ENCODE data around the gene UTP20. TPM values are rescaled to one million over a fixed set of nuclear protein-coding genes. Genes with fewer than 3 reads are reported as not detected.

UTP20 gene
- total RNA-seq, 1 donor from 2014 or later: 19.3 TPM

- Histone ChIP-seq H3K79me2 (ENCODE audit: insufficient read depth, low read length) (no peaks in the 10 kb centered on the region), H3K4me3 (ENCODE audit: insufficient read depth, low read depth, low read length) (no peak overlapping the region), H4K20me1 (ENCODE audit: insufficient read depth, low read length) (no peaks in the 10 kb centered on the region), H3K27me3 (ENCODE audit: insufficient read depth, low read length) (no peaks in the 10 kb centered on the region), H3K36me3 (ENCODE audit: insufficient read depth, low read length) (peaks cover 35% of the 10 kb centered on the region), H3K27ac (ENCODE audit: low read depth, low read length) (no peak overlapping the region), H2AFZ (ENCODE audit: low read depth, low read length) (no peak overlapping the region), H3K4me1 (ENCODE audit: insufficient read depth, low read length) (no peaks in the 10 kb centered on the region), H3K9ac (ENCODE audit: low read length) (no peak overlapping the region), H3K4me2 (ENCODE audit: low read length) (no peak overlapping the region), H3K9me3 (ENCODE audit: insufficient read depth, low read depth, low read length) (no peaks in the 10 kb centered on the region)
- Mint-ChIP-seq H3K27ac (ENCODE audit: unreplicated experiment) (no peak overlapping the region), H3K27me3 (ENCODE audit: low read depth, unreplicated experiment) (no peaks in the 10 kb centered on the region), H3K4me3 (ENCODE audit: unreplicated experiment) (no peak overlapping the region), H3K4me1 (ENCODE audit: low read depth, unreplicated experiment) (no peaks in the 10 kb centered on the region), H3K9me3 (ENCODE audit: unreplicated experiment) (no peaks in the 10 kb centered on the region), H3K36me3 (ENCODE audit: low read depth, unreplicated experiment) (no peaks in the 10 kb centered on the region)
- TF ChIP-seq EZH2 (IDR thresholded peaks at IDR 0.05; ENCODE audit: insufficient read depth, low read length): no peak
- TF ChIP-seq, protein P1, sequence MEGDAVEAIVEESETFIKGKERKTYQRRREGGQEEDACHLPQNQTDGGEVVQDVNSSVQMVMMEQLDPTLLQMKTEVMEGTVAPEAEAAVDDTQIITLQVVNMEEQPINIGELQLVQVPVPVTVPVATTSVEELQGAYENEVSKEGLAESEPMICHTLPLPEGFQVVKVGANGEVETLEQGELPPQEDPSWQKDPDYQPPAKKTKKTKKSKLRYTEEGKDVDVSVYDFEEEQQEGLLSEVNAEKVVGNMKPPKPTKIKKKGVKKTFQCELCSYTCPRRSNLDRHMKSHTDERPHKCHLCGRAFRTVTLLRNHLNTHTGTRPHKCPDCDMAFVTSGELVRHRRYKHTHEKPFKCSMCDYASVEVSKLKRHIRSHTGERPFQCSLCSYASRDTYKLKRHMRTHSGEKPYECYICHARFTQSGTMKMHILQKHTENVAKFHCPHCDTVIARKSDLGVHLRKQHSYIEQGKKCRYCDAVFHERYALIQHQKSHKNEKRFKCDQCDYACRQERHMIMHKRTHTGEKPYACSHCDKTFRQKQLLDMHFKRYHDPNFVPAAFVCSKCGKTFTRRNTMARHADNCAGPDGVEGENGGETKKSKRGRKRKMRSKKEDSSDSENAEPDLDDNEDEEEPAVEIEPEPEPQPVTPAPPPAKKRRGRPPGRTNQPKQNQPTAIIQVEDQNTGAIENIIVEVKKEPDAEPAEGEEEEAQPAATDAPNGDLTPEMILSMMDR (IDR thresholded peaks at IDR 0.05; ENCODE audit: insufficient read depth, low read depth, low read length): no peak
- no peak for FAIRE-seq
- no peak for DNase-seq (ENCODE audit: low read depth)
These were observed 47.1 kb downstream of the UTP20 start for GRCh38 chr12:101327051-101327450.

- no peaks in the 10 kb centered on the region for H3K9me3 Mint-ChIP-seq (ENCODE audit: unreplicated experiment)
- no peak overlapping the region for H3K27ac Mint-ChIP-seq (ENCODE audit: unreplicated experiment)
- H3K36me3 ChIP-seq (ENCODE audit: insufficient read depth, low read length): peaks cover 35% of the 10 kb centered on the region
- FAIRE-seq (no peak), DNase-seq (ENCODE audit: low read depth) (no peak)
- no peaks in the 10 kb centered on the region for H4K20me1 ChIP-seq (ENCODE audit: insufficient read depth, low read length)
- no peaks in the 10 kb centered on the region for H3K4me1 Mint-ChIP-seq (ENCODE audit: low read depth, unreplicated experiment)
- no peak overlapping the region for H3K4me3 Mint-ChIP-seq (ENCODE audit: unreplicated experiment)
- no peak overlapping the region for H2AFZ ChIP-seq (ENCODE audit: low read depth, low read length)
- no peak overlapping the region for H3K4me2 ChIP-seq (ENCODE audit: low read length)
- H3K4me1 ChIP-seq (ENCODE audit: insufficient read depth, low read length): no peaks in the 10 kb centered on the region
- H3K27me3 Mint-ChIP-seq (ENCODE audit: low read depth, unreplicated experiment): no peaks in the 10 kb centered on the region
- H3K9ac ChIP-seq (ENCODE audit: low read length): no peak overlapping the region
- H3K27me3 ChIP-seq (ENCODE audit: insufficient read depth, low read length): no peaks in the 10 kb centered on the region
- no peaks in the 10 kb centered on the region for H3K36me3 Mint-ChIP-seq (ENCODE audit: low read depth, unreplicated experiment)
- H3K4me3 ChIP-seq (ENCODE audit: insufficient read depth, low read depth, low read length): no peak overlapping the region
- H3K79me2 ChIP-seq (ENCODE audit: insufficient read depth, low read length): no peaks in the 10 kb centered on the region
- H3K9me3 ChIP-seq (ENCODE audit: insufficient read depth, low read depth, low read length): no peaks in the 10 kb centered on the region
- H3K27ac ChIP-seq (ENCODE audit: low read depth, low read length): no peak overlapping the region
- TF ChIP-seq, protein P1 (IDR thresholded peaks at IDR 0.05; ENCODE audit: insufficient read depth, low read depth, low read length): no peak
- no peak for TF ChIP-seq EZH2 (IDR thresholded peaks at IDR 0.05; ENCODE audit: insufficient read depth, low read length)
These were observed 47.6 kb downstream of the UTP20 start for GRCh38 chr12:101327546-101327945.

DNA sequence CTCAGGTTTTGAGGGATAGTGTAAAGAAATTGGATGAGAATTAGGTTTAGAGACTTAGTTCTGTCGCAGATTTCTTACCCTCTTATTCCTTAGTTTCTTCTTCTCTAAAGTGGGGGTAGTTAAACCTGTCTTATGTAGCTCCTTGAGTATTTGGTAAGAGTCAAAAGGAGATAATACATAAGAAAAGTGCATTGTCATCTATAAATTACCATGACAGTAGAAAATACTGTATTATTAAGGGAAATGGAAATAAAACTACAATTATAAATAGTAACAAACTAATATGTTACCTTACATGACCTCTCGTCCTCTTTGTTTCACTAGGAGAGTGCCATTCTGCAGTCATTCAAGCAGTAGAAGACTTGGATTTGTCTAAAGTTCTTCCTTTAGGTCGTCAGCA is 49.0 kb downstream of the UTP20 start:
- no peak overlapping the region for H3K4me3 Mint-ChIP-seq (ENCODE audit: unreplicated experiment)
- no peaks in the 10 kb centered on the region for H3K9me3 Mint-ChIP-seq (ENCODE audit: unreplicated experiment)
- TF ChIP-seq EZH2 (IDR thresholded peaks at IDR 0.05; ENCODE audit: insufficient read depth, low read length): no peak
- TF ChIP-seq, protein P1 (IDR thresholded peaks at IDR 0.05; ENCODE audit: insufficient read depth, low read depth, low read length): no peak
- no peak overlapping the region for H3K4me2 ChIP-seq (ENCODE audit: low read length)
- no peak overlapping the region for H2AFZ ChIP-seq (ENCODE audit: low read depth, low read length)
- no peaks in the 10 kb centered on the region for H3K4me1 ChIP-seq (ENCODE audit: insufficient read depth, low read length)
- H3K9me3 ChIP-seq (ENCODE audit: insufficient read depth, low read depth, low read length): no peaks in the 10 kb centered on the region
- FAIRE-seq (no peak), DNase-seq (ENCODE audit: low read depth) (no peak)
- H3K36me3 ChIP-seq (ENCODE audit: insufficient read depth, low read length): peaks cover 35% of the 10 kb centered on the region
- no peaks in the 10 kb centered on the region for H3K79me2 ChIP-seq (ENCODE audit: insufficient read depth, low read length)
- H3K4me3 ChIP-seq (ENCODE audit: insufficient read depth, low read depth, low read length): no peak overlapping the region
- no peaks in the 10 kb centered on the region for H4K20me1 ChIP-seq (ENCODE audit: insufficient read depth, low read length)
- H3K27ac ChIP-seq (ENCODE audit: low read depth, low read length): no peak overlapping the region
- H3K9ac ChIP-seq (ENCODE audit: low read length): no peak overlapping the region
- no peak overlapping the region for H3K27ac Mint-ChIP-seq (ENCODE audit: unreplicated experiment)
- H3K27me3 ChIP-seq (ENCODE audit: insufficient read depth, low read length): no peaks in the 10 kb centered on the region
- H3K27me3 Mint-ChIP-seq (ENCODE audit: low read depth, unreplicated experiment): no peaks in the 10 kb centered on the region
- H3K4me1 Mint-ChIP-seq (ENCODE audit: low read depth, unreplicated experiment): no peaks in the 10 kb centered on the region
- no peaks in the 10 kb centered on the region for H3K36me3 Mint-ChIP-seq (ENCODE audit: low read depth, unreplicated experiment)
